ENCODE measurements around the gene TTC1.

DNA sequence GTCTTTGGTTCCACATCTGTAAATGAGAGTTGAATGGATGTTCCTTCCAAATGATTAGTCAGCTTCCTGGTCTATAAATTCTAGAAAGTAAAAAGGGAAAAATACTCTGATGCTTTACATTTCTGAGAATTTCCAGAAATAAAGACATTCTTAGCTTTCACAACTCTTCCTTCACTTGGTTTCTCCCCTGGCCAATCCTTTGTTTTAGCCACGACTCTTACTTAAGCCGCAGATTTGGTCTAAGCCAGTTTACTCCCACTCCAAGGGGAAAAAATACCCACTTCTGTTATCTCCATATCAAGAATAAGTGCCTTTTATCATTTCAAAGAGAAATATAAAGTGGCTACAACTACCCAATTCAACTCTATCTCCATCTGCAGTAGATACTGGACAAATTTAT, 80.6 kb downstream of the TTC1 start:
- TF ChIP-seq, protein P1, sequence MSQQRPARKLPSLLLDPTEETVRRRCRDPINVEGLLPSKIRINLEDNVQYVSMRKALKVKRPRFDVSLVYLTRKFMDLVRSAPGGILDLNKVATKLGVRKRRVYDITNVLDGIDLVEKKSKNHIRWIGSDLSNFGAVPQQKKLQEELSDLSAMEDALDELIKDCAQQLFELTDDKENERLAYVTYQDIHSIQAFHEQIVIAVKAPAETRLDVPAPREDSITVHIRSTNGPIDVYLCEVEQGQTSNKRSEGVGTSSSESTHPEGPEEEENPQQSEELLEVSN (IDR thresholded peaks at IDR 0.05; ENCODE audit: borderline replicate concordance in 1 of 2, extremely low read depth in 1 of 2, insufficient read depth in 1 of 2, insufficient read length in 1 of 2, low read depth in 1 of 2, low read length in 1 of 2, poor library complexity in 1 of 2, severe bottlenecking in 1 of 2): no peak
- TF ChIP-seq PKNOX1 (IDR thresholded peaks at IDR 0.05): no peak
- no peak for TF ChIP-seq TAF1 (IDR thresholded peaks at IDR 0.05; ENCODE audit: control insufficient read depth, extremely low read depth, insufficient read depth, low read length, severe bottlenecking)
- TF ChIP-seq ZNF57 (CRISPR knock-in tag; IDR thresholded peaks at IDR 0.05): no peak

All from K562 (cell line).